ENCODE measurements around the gene PRORP. TPM values are rescaled to one million over a fixed set of nuclear protein-coding genes. Genes with fewer than 3 reads are reported as not detected.

Gene PRORP
- total and polyA plus RNA-seq, 2 of the 8 experiments (the other 6 are each of a cell fraction or from before 2014, with no cell fraction given), result 30.0 to 44.8 TPM

DNA sequence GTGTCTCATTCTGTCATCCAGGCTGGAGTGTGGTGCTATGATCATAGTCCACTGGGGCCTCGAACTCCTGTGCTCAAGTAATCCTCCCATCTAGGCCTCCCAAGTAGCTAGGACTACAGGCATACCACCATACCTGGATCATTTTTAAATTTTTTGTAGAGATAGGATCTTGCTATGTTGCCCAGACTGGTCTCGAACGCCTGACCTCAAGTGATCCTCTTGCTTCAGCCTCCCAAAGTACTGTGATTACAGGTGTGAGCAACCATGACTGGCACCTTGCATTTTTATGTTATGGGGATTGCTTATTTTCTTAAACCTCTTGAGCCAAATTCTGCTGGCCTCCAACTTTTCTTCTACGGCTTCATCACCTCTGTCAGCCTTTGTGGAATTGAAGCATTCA, 26.9 kb downstream of the PRORP start (continued):
- TF ChIP-seq, protein P1, sequence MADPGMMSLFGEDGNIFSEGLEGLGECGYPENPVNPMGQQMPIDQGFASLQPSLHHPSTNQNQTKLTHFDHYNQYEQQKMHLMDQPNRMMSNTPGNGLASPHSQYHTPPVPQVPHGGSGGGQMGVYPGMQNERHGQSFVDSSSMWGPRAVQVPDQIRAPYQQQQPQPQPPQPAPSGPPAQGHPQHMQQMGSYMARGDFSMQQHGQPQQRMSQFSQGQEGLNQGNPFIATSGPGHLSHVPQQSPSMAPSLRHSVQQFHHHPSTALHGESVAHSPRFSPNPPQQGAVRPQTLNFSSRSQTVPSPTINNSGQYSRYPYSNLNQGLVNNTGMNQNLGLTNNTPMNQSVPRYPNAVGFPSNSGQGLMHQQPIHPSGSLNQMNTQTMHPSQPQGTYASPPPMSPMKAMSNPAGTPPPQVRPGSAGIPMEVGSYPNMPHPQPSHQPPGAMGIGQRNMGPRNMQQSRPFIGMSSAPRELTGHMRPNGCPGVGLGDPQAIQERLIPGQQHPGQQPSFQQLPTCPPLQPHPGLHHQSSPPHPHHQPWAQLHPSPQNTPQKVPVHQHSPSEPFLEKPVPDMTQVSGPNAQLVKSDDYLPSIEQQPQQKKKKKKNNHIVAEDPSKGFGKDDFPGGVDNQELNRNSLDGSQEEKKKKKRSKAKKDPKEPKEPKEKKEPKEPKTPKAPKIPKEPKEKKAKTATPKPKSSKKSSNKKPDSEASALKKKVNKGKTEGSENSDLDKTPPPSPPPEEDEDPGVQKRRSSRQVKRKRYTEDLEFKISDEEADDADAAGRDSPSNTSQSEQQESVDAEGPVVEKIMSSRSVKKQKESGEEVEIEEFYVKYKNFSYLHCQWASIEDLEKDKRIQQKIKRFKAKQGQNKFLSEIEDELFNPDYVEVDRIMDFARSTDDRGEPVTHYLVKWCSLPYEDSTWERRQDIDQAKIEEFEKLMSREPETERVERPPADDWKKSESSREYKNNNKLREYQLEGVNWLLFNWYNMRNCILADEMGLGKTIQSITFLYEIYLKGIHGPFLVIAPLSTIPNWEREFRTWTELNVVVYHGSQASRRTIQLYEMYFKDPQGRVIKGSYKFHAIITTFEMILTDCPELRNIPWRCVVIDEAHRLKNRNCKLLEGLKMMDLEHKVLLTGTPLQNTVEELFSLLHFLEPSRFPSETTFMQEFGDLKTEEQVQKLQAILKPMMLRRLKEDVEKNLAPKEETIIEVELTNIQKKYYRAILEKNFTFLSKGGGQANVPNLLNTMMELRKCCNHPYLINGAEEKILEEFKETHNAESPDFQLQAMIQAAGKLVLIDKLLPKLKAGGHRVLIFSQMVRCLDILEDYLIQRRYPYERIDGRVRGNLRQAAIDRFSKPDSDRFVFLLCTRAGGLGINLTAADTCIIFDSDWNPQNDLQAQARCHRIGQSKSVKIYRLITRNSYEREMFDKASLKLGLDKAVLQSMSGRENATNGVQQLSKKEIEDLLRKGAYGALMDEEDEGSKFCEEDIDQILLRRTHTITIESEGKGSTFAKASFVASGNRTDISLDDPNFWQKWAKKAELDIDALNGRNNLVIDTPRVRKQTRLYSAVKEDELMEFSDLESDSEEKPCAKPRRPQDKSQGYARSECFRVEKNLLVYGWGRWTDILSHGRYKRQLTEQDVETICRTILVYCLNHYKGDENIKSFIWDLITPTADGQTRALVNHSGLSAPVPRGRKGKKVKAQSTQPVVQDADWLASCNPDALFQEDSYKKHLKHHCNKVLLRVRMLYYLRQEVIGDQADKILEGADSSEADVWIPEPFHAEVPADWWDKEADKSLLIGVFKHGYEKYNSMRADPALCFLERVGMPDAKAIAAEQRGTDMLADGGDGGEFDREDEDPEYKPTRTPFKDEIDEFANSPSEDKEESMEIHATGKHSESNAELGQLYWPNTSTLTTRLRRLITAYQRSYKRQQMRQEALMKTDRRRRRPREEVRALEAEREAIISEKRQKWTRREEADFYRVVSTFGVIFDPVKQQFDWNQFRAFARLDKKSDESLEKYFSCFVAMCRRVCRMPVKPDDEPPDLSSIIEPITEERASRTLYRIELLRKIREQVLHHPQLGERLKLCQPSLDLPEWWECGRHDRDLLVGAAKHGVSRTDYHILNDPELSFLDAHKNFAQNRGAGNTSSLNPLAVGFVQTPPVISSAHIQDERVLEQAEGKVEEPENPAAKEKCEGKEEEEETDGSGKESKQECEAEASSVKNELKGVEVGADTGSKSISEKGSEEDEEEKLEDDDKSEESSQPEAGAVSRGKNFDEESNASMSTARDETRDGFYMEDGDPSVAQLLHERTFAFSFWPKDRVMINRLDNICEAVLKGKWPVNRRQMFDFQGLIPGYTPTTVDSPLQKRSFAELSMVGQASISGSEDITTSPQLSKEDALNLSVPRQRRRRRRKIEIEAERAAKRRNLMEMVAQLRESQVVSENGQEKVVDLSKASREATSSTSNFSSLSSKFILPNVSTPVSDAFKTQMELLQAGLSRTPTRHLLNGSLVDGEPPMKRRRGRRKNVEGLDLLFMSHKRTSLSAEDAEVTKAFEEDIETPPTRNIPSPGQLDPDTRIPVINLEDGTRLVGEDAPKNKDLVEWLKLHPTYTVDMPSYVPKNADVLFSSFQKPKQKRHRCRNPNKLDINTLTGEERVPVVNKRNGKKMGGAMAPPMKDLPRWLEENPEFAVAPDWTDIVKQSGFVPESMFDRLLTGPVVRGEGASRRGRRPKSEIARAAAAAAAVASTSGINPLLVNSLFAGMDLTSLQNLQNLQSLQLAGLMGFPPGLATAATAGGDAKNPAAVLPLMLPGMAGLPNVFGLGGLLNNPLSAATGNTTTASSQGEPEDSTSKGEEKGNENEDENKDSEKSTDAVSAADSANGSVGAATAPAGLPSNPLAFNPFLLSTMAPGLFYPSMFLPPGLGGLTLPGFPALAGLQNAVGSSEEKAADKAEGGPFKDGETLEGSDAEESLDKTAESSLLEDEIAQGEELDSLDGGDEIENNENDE (IDR thresholded peaks at IDR 0.05; ENCODE audit: insufficient replicate concordance, low read length), result no peak
- TF ChIP-seq PHF8 (conservative IDR thresholded peaks at IDR 0.05; ENCODE audit: low read depth, low read length) (no peak), FOSL1 (IDR thresholded peaks at IDR 0.05; ENCODE audit: insufficient read depth, low read depth, low read length) (no peak), SP4 (IDR thresholded peaks at IDR 0.05; ENCODE audit: low read length) (no peak), RAD21 (IDR thresholded peaks at IDR 0.05 in 1 of 2, conservative IDR thresholded peaks at IDR 0.05 in 1 of 2; ENCODE audit: low read depth in 2 of 2, low read length in 2 of 2) (no peak), SUZ12 (IDR thresholded peaks at IDR 0.05; ENCODE audit: low read length) (no peak), SIN3A (conservative IDR thresholded peaks at IDR 0.05 in 1 of 2, IDR thresholded peaks at IDR 0.05 in 1 of 2; ENCODE audit: low read depth in 1 of 2, low read length in 2 of 2) (no peak), EGR1 (IDR thresholded peaks at IDR 0.05; ENCODE audit: borderline replicate concordance, low read depth, low read length) (no peak), CBX5 (IDR thresholded peaks at IDR 0.05; ENCODE audit: low read depth, low read length) (no peak), HDAC2 (IDR thresholded peaks at IDR 0.05; ENCODE audit: borderline replicate concordance in 1 of 2, low read depth in 2 of 2, low read length in 2 of 2) (no peak), RXRA (IDR thresholded peaks at IDR 0.05; ENCODE audit: insufficient read depth, low read depth, low read length) (no peak)

Data from H1 (cell line).